Measurements from ENCODE around the gene CENPF.
"Not testable (repeated sequence)": the region's sequence is repeated elsewhere in the genome, so short reads cannot be mapped to it uniquely, and the experiment has no call there.

Gene CENPF

DNA sequence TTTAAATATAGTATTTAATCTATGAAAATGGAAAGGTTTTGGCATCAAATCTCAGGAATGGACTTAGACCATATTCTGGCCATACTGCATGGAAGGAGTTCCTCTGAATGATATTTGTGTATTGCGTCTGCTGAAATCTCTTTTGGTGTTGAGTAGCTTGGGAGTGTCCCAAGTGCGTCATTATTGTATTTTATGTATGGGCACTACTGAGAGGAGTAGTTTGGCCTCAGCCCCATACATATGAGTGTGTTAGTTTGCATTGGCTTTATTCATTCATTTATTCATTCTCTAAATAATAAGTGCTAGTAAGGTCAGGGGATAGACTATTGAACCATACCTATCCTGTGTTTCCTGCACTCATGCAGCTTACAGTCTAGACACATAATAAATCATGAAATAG, 46.6 kb downstream of the CENPF start:
- no peak overlapping the region for H3K4me3 ChIP-seq (ENCODE audit: low read length)
- TF ChIP-seq ZNF274 (IDR thresholded peaks at IDR 0.05; ENCODE audit: low read depth, low read length), result no peak

GRCh38 chr1:214650664-214651063, 47.7 kb downstream of the CENPF start:
- TF ChIP-seq ZNF274 (IDR thresholded peaks at IDR 0.05; ENCODE audit: low read depth, low read length), result no peak
- no peak overlapping the region for H3K4me3 ChIP-seq (ENCODE audit: low read length)

GRCh38 chr1:214657299-214657698, 54.3 kb downstream of the CENPF start:
- H3K4me3 ChIP-seq (ENCODE audit: low read length), result no peak overlapping the region

DNA sequence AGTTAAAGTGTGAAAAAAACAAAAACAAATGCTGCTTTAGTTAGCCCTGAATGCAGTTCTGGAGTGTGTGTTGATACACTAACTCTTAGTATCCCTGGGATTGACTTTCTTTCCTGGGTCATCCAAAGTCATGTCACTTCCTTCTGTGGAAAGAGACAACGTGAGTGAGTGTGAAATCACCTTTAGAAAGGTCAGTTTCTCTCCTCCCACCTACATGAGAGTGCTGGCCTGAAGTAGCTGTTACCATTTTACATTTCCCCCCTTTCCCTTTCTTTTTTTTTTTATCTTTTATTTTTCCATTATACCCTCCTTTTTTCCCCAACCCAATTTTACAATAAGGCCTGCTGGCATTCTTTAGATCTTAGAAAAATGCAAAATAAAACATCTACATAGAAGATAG, 55.2 kb downstream of the CENPF start:
- H3K4me3 ChIP-seq (ENCODE audit: low read length), result no peak overlapping the region
- TF ChIP-seq ZNF274 (IDR thresholded peaks at IDR 0.05; ENCODE audit: low read depth, low read length), result no peak

More at GRCh38 chr1:214657299-214657698, 54.3 kb downstream of the CENPF start:
- no peak for TF ChIP-seq ZNF274 (IDR thresholded peaks at IDR 0.05; ENCODE audit: low read depth, low read length)

- TF ChIP-seq ZNF274 (IDR thresholded peaks at IDR 0.05; ENCODE audit: low read depth, low read length), result no peak
- H3K4me3 ChIP-seq (ENCODE audit: low read length), result no peak overlapping the region
Observed at GRCh38 chr1:214658785-214659184, 55.8 kb downstream of the CENPF start.

DNA sequence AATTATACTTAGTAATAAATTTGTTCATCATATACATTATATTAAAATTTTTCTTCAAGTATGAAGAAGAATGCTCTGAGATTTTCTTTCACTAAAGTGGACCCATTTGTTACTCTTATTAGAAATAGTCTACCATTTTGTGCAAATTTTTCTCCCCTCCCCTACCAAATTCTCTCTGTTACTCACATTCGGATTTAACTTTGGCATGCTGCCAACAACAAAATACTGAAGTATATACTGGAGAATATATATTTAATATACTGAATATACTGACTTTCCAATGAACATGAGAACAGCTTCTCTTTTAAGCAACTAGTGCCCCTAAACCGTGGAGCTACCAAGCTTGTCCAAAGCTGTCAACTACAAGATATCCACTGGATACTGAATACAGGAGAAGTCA, 57.2 kb downstream of the CENPF start:
- no peak overlapping the region for H3K4me3 ChIP-seq (ENCODE audit: low read length)
- no peak for TF ChIP-seq ZNF274 (IDR thresholded peaks at IDR 0.05; ENCODE audit: low read depth, low read length)

DNA sequence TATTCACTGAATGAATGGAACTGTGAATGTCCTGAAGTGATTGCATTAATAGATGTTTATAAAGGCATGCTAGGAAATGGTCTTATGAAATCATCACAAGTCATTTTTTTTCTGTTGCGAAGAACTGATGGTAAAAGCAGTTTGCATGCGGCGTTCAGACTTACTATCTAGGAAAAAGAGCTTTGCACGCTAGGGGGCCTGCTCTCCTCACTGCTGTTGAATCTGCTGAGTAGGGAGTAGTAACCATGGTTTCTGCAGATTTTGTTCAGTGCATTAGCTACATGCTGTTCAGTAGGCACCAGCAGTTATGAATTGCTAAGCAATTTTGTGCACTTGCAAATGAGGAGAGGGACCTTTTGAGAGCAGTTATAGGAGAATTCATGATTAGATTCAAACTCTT, 57.9 kb downstream of the CENPF start:
- TF ChIP-seq ZNF274 (IDR thresholded peaks at IDR 0.05; ENCODE audit: low read depth, low read length), result no peak
- H3K4me3 ChIP-seq (ENCODE audit: low read length), result no peak overlapping the region

DNA sequence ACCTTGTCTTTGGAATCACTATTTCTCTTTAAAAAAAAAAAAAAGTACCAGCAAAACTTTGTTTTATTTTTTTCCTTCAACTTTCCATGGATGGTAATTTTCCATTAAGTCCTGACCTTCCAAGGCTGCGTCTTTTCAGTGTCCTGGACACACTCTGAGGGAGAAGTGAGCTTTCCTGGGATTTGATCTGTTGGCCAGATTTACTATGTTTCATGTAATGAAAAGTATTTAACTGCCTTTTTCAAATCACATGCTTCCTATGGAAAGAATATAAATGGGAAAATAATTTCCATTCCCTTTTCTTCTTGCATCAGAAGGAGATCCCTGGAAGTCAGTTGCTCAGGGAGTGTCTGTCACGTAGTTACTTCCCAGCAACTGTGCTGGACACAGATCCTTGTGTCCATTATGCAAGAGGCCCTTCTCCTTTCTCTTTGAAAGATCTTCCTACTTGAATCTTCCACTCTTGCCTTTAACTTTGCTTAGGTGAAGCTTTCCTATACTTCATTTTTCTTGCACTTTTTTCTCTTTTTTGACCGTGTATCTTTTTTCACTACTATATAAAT, 59.3 kb downstream of the CENPF start:
- TF ChIP-seq ZNF274 (IDR thresholded peaks at IDR 0.05; ENCODE audit: low read depth, low read length), result no peak
- no peak overlapping the region for H3K4me3 ChIP-seq (ENCODE audit: low read length)

GRCh38 chr1:214664651-214665433, 61.8 kb downstream of the CENPF start:
- H3K4me3 ChIP-seq (ENCODE audit: low read length), result no peak overlapping the region
- no peak for TF ChIP-seq ZNF274 (IDR thresholded peaks at IDR 0.05; ENCODE audit: low read depth, low read length)

DNA sequence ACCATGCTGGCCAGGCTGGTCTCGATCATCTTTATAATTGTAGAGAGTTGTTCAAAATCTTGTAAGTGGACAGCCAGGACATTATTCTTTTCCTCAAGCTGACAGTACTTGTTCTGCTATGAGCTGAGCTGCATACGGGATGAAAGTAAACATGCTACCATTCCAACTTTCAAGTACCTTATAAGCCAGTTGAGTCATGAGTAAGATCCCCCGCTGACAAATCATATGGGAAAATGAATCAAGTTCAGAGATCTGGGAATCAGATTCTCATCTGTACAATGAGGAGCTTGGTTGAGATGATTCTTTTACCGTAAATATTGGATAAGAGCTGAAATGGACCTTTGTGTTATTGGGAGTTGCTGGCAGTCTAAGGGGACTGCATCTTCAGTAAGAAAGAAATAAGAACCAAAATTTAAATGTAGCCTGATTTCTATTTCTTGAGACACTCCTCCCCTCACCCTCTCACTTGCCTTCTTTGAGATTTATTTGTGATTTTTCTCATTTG, 62.7 kb downstream of the CENPF start:
- H3K4me3 ChIP-seq (ENCODE audit: low read length), result no peak overlapping the region
- no peak for TF ChIP-seq ZNF274 (IDR thresholded peaks at IDR 0.05; ENCODE audit: low read depth, low read length)

GRCh38 chr1:214666674-214667073, 63.7 kb downstream of the CENPF start:
- no peak for TF ChIP-seq ZNF274 (IDR thresholded peaks at IDR 0.05; ENCODE audit: low read depth, low read length)
- H3K4me3 ChIP-seq (ENCODE audit: low read length), result no peak overlapping the region

- no peak overlapping the region for H3K4me3 ChIP-seq (ENCODE audit: low read length)
- TF ChIP-seq ZNF274 (IDR thresholded peaks at IDR 0.05; ENCODE audit: low read depth, low read length), result no peak
Observed at GRCh38 chr1:214670098-214670497, 67.1 kb downstream of the CENPF start.

DNA sequence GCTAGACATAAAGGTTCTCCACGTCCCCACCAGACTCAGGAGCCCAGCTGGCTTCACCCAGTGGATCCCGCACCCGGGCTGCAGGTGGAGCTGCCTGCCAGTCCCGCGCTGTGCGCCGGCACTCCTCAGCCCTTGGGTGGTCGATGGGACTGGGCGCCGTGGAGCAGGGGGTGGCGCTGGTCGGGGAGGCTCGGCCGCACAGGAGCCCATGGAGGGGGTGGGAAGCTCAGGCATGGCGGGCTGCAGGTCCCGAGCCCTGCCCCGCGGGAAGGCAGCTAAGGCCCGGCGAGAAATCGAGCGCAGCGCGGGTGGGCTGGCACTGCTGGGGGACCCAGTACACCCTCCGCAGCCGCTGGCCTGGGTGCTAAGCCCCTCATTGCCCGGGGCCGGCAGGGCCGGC, 70.0 kb downstream of the CENPF start:
- H3K4me3 ChIP-seq (ENCODE audit: low read length), result not testable (repeated sequence)

DNA sequence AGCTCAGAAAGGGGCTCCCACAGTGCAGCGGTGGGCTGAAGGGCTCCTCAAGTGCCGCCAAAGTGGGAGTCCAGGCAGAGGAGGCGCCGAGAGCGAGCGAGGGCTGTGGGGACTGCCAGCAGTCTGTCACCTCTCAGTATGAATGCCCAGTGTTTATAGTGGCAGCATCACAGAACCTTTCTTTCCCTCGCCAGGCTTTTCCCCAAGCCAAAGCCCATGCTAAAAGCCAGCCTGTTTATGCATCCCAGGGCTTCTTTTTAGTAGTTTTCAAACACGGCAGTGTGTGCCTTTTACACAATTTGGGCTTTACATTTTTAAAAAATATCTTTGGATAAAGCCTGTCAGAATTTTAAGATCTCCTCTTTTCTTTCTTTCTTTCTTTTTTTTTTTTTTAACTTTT, 70.6 kb downstream of the CENPF start:
- no peak overlapping the region for H3K4me3 ChIP-seq (ENCODE audit: low read length)
- TF ChIP-seq ZNF274 (IDR thresholded peaks at IDR 0.05; ENCODE audit: low read depth, low read length), result no peak

DNA sequence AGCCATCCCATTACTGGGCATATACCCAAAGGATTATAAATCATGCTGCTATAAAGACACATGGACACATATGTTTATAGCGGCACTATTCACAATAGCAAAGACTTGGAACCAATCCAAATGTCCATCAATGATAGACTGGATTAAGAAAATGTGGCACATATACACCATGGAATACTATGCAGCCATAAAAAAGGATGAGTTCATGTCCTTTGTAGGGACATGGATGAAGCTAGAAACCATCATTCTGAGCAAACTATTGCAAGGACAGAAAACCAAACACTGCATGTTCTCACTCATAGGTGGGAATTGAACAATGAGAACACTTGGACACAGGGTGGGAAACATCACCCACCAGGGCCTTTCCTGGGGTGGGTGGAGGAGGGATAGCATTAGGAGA, 72.5 kb downstream of the CENPF start:
- H3K4me3 ChIP-seq (ENCODE audit: low read length), result not testable (repeated sequence)

DNA sequence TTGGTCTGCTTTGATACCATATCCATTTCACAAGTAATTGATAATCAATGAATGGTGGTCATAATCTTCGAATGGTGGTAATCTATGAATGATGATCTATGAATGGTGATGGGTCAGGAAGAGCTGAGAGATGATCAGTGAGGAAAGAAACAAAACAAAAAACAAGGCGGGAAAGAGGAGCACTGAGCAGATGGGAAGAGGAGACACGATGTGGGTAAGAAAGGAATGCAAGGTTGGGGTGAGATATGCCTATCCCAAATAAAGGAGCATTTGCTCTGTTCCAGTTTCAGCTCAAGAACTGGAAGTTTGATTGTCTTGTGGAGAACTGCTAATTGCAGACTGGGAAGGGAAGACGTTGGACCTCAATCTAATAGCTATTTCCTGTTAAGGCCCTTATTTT, 73.8 kb downstream of the CENPF start:
- H3K4me3 ChIP-seq (ENCODE audit: low read length), result no peak overlapping the region
- no peak for TF ChIP-seq ZNF274 (IDR thresholded peaks at IDR 0.05; ENCODE audit: low read depth, low read length)
